Neural cell (in vitro differentiated cells): Measurements from ENCODE around the gene HOXA4.

Experiments
- CTCF ChIP-seq: fragments of 450-650 bp; IDR thresholded peaks from 2 replicates; pipeline ENCODE4 v1.5.1; 2014; ENCODE audit warnings: antibody characterized with exemption, mild to moderate bottlenecking, moderate library complexity; ENCODE audit not compliant: poor library complexity, severe bottlenecking
- EZH2 ChIP-seq: fragments of 200-600, 300-800 bp; shearing (Covaris generic), sonication (generic); IDR thresholded peaks from 2 replicates; pipeline ENCODE4 v1.6.1; 2014; ENCODE audit warnings: antibody characterized with exemption, low read length, borderline replicate concordance, mild to moderate bottlenecking; ENCODE audit not compliant: insufficient read depth, poor library complexity, severe bottlenecking
- POLR2AphosphoS5 ChIP-seq: IDR thresholded peaks from 2 replicates; pipeline ENCODE4 v1.6.1; 2012

- TF ChIP-seq POLR2AphosphoS5, result no peak
- TF ChIP-seq CTCF, result no peak
- no peak for TF ChIP-seq EZH2
Measured at GRCh38 chr7:27166531-27167505, 36.3 kb upstream of the HOXA4 start.
